SU-DHL-6 (cell line): ENCODE measurements around the gene ZNF530.

ENCODE experiments used
- H2AFZ ChIP-seq: fragments of 200-600 bp; sonication (generic); 2 replicates; pipeline ENCODE4 v1.6.1; 2014; ENCODE audit warnings: low read depth, mild to moderate bottlenecking, moderate library complexity, mixed read lengths, antibody characterized with exemption, low read length; ENCODE audit not compliant: severe bottlenecking
- H3F3A ChIP-seq: fragments of 200-600 bp; shearing (Covaris generic); 2 replicates; pipeline ENCODE4 v1.6.0; 2016; ENCODE audit warnings: antibody characterized with exemption, mild to moderate bottlenecking; ENCODE audit not compliant: insufficient read depth
- H3K27ac ChIP-seq: fragments of 200-600 bp; sonication (generic); 2 replicates; pipeline ENCODE4 v1.5.1; 2016; ENCODE audit warnings: low read depth, mild to moderate bottlenecking, low read length, moderate library complexity, mixed read lengths
- H3K27me3 ChIP-seq: fragments of 200-600 bp; sonication (generic), shearing (Covaris generic); 2 replicates; pipeline ENCODE4 v1.6.0; 2014; ENCODE audit warnings: mild to moderate bottlenecking, low read length
- H3K36me3 ChIP-seq: fragments of 200-600 bp; sonication (generic); 2 replicates; pipeline ENCODE4 v1.6.1; 2014; ENCODE audit warnings: mild to moderate bottlenecking, low read length, mixed read lengths
- H3K4me2 ChIP-seq: fragments of 300-600, 200-600 bp; shearing (Covaris generic), sonication (generic); 2 replicates; pipeline ENCODE4 v1.6.0; 2014; ENCODE audit warnings: low read length, low read depth, mild to moderate bottlenecking; ENCODE audit not compliant: poor library complexity, severe bottlenecking
- H3K4me3 ChIP-seq: fragments of 200-600 bp; sonication (generic); 2 replicates; pipeline ENCODE4 v1.5.1; 2014; ENCODE audit warnings: antibody characterized with exemption, low read length, mild to moderate bottlenecking, mixed read lengths; ENCODE audit not compliant: insufficient read depth, poor library complexity, severe bottlenecking
- H3K79me2 ChIP-seq: fragments of 200-600 bp; sonication (generic); 2 replicates; pipeline ENCODE4 v1.6.1; 2014; ENCODE audit warnings: mild to moderate bottlenecking, low read length, moderate library complexity; ENCODE audit not compliant: insufficient read depth
- H3K9ac ChIP-seq: fragments of 200-600 bp; sonication (generic); 2 replicates; pipeline ENCODE4 v1.7.0; 2014; ENCODE audit warnings: mild to moderate bottlenecking, low read length
- H3K9me2 ChIP-seq: fragments of 200-600 bp; sonication (generic); replicated peaks from 2 replicates; pipeline ENCODE4 v1.6.1; 2014; ENCODE audit warnings: low read length; ENCODE audit not compliant: insufficient read depth
- H3K9me3 ChIP-seq: fragments of 200-600 bp; sonication (generic); 2 replicates; pipeline ENCODE4 v1.6.1; 2014; ENCODE audit warnings: low read length, mixed read lengths; ENCODE audit not compliant: insufficient read depth
- H4K20me1 ChIP-seq: fragments of 200-600 bp; sonication (generic); 2 replicates; pipeline ENCODE4 v1.6.1; 2014; ENCODE audit warnings: low read depth, mild to moderate bottlenecking, antibody characterized with exemption, low read length, moderate library complexity, mixed read lengths
- EZH2phosphoT487 ChIP-seq: fragments of 200-600 bp; sonication (generic), shearing (Covaris generic); conservative IDR thresholded peaks from 2 replicates; pipeline ENCODE4 v1.6.1; 2018; ENCODE audit warnings: mild to moderate bottlenecking, antibody characterized with exemption, low read length, moderate library complexity, mixed read lengths
- TF ChIP-seq, protein P1 (sequence below): fragments of 200-600 bp; sonication (generic); IDR thresholded peaks from one replicate; pipeline ENCODE4 v1.5.1; 2017; ENCODE audit warnings: antibody characterized with exemption, mild to moderate bottlenecking, low read length, moderate library complexity; ENCODE audit not compliant: insufficient read depth, poor library complexity, severe bottlenecking

ZNF530 gene

DNA sequence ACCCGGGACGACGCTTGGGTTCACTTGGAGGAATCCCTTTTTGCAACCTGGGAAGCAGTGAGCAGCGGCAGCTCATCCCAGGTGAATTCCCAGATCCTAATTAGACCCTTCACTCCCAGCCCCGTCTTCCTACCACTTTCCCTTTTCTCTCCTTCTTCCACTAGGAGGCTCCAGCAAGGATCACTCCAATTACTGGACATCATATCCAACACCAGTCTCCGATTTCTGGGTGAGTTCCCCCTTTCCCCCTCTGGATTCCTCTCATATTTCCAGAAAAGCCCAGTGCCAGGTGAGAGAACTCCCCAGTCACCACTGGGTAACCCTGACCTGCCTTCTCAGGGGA, 51.9 kb downstream of the ZNF530 start:
- TF ChIP-seq, protein P1, sequence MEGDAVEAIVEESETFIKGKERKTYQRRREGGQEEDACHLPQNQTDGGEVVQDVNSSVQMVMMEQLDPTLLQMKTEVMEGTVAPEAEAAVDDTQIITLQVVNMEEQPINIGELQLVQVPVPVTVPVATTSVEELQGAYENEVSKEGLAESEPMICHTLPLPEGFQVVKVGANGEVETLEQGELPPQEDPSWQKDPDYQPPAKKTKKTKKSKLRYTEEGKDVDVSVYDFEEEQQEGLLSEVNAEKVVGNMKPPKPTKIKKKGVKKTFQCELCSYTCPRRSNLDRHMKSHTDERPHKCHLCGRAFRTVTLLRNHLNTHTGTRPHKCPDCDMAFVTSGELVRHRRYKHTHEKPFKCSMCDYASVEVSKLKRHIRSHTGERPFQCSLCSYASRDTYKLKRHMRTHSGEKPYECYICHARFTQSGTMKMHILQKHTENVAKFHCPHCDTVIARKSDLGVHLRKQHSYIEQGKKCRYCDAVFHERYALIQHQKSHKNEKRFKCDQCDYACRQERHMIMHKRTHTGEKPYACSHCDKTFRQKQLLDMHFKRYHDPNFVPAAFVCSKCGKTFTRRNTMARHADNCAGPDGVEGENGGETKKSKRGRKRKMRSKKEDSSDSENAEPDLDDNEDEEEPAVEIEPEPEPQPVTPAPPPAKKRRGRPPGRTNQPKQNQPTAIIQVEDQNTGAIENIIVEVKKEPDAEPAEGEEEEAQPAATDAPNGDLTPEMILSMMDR, result no peak
- TF ChIP-seq EZH2phosphoT487, result no peak
- no peak overlapping the region for H2AFZ ChIP-seq
- no peak overlapping the region for H3K4me3 ChIP-seq
- no peak overlapping the region for H3K27ac ChIP-seq
- H3K9me2 ChIP-seq, result no peaks in the 10 kb centered on the region
- peaks cover 6% of the 10 kb centered on the region; the same call in 1 of the 2 replicates for H3K9me3 ChIP-seq
- H3F3A ChIP-seq, result no peaks in the 10 kb centered on the region
- no peaks in the 10 kb centered on the region for H3K27me3 ChIP-seq
- no peak overlapping the region for H3K4me2 ChIP-seq
- H3K9ac ChIP-seq, result no peak overlapping the region
- no peaks in the 10 kb centered on the region for H3K79me2 ChIP-seq
- H4K20me1 ChIP-seq, result no peaks in the 10 kb centered on the region
- no peaks in the 10 kb centered on the region for H3K36me3 ChIP-seq

DNA sequence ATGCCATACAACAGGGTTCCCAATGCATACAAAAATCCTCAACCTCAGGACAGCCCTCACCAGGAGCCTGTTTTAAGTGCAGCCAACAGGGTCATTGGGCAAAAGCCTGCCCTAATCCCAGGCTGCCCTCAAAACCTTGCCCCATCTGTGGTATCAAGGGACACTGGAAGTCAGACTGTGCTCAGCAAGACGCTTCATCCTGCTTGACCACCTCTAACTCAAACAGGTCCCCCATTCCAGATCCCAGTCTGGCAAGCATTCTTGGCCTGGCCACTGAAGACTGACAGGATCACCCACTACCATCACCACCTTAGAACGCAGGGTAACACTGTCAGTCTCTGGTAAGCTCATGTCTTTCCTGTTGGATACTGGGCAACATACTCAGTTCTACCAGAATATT, 54.0 kb downstream of the ZNF530 start:
- H4K20me1 ChIP-seq, result no peaks in the 10 kb centered on the region
- no peaks in the 10 kb centered on the region for H3K36me3 ChIP-seq
- no peak overlapping the region for H3K4me3 ChIP-seq
- TF ChIP-seq EZH2phosphoT487, result no peak
- TF ChIP-seq, protein P1, result no peak
- no peaks in the 10 kb centered on the region for H3K9me2 ChIP-seq
- H3K79me2 ChIP-seq, result no peaks in the 10 kb centered on the region
- H3F3A ChIP-seq, result no peaks in the 10 kb centered on the region
- no peak overlapping the region for H3K9ac ChIP-seq
- peaks cover 6% of the 10 kb centered on the region; the same call in 1 of the 2 replicates for H3K9me3 ChIP-seq
- no peak overlapping the region for H3K27ac ChIP-seq
- no peak overlapping the region for H3K4me2 ChIP-seq
- H3K27me3 ChIP-seq, result no peaks in the 10 kb centered on the region
- no peak overlapping the region for H2AFZ ChIP-seq

DNA sequence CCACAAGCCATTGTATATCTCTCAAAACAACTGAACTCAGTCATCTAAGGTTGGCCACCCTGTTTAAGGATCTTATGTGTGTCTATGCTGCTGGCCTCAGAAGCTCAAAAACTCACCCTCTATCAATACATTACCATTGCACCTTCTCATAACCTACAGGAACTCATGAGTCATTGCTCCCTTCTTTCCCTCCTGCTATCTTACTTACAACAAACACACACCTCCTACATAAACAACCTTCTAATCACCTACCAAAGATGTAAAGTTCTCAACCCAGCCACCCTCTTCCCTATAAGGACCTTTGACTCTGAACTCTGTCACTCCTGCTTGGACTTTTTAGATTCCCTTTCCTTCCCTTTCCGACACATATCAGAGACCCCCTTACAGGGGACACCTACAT, 55.8 kb downstream of the ZNF530 start:
- no peaks in the 10 kb centered on the region for H3K79me2 ChIP-seq
- H4K20me1 ChIP-seq, result no peaks in the 10 kb centered on the region
- no peaks in the 10 kb centered on the region for H3K36me3 ChIP-seq
- H3F3A ChIP-seq, result no peaks in the 10 kb centered on the region
- H3K9ac ChIP-seq, result no peak overlapping the region
- peaks cover 6% of the 10 kb centered on the region; the same call in 1 of the 2 replicates for H3K9me3 ChIP-seq
- H3K27ac ChIP-seq, result no peak overlapping the region
- H3K4me2 ChIP-seq, result no peak overlapping the region
- no peaks in the 10 kb centered on the region for H3K9me2 ChIP-seq
- H3K4me3 ChIP-seq, result no peak overlapping the region
- TF ChIP-seq, protein P1, result no peak
- TF ChIP-seq EZH2phosphoT487, result no peak
- no peak overlapping the region for H2AFZ ChIP-seq
- no peaks in the 10 kb centered on the region for H3K27me3 ChIP-seq

DNA sequence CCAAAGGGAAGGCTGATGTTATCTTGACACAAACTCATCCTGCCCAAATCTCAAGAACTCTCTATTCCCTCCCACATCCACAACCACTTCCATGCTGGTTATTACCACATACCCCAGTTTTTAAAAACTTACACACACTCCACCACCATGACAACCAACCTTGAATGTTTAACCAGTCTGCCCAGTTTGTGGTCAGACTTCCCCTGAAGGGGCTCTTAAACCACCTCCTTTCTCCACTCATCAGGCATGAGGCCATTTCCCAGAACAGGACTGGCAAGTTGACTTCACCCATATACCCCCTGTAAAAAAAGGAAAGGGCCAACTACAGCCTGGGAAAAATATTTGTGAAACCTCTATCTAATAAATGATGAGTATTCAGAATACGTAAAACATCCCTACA, 56.7 kb downstream of the ZNF530 start:
- TF ChIP-seq EZH2phosphoT487, result no peak
- TF ChIP-seq, protein P1, result no peak
- no peak overlapping the region for H3K4me2 ChIP-seq

More for the DNA sequence above, 56.7 kb downstream of the ZNF530 start:
- Histone ChIP-seq H3K9me3 (peaks cover 6% of the 10 kb centered on the region; the same call in 1 of the 2 replicates), H3K4me3 (no peak overlapping the region), H3K27me3 (no peaks in the 10 kb centered on the region), H3K27ac (no peak overlapping the region), H3K9ac (no peak overlapping the region), H3K9me2 (no peaks in the 10 kb centered on the region), H3F3A (no peaks in the 10 kb centered on the region), H3K79me2 (no peaks in the 10 kb centered on the region), H4K20me1 (no peaks in the 10 kb centered on the region), H3K36me3 (no peaks in the 10 kb centered on the region), H2AFZ (no peak overlapping the region)
